Keratinocyte (primary cell): Measurements from ENCODE around the gene LRBA.

Source experiments
- EZH2 ChIP-seq: IDR thresholded peaks from one replicate; pipeline ENCODE4 v1.6.1; 2012; ENCODE audit warnings: inconsistent platforms, mild to moderate bottlenecking, low read length, moderate library complexity
- TF ChIP-seq, protein P1 (sequence below), 3 experiments: IDR thresholded peaks in 1 of 3; conservative IDR thresholded peaks in 1 of 3; optimal IDR thresholded peaks in 1 of 3; 2 replicates in 2 of 3; 3 replicates in 1 of 3; pipeline versions ENCODE3 to v1.5.1; 2011; ENCODE audit warnings: low read length in 3 of 3, mild to moderate bottlenecking in 3 of 3, moderate library complexity in 2 of 3, control low read depth in 1 of 3, inconsistent platforms in 1 of 3; ENCODE audit not compliant: insufficient read depth in 2 of 3; ENCODE audit errors: extremely low read depth in 1 of 3

DNA sequence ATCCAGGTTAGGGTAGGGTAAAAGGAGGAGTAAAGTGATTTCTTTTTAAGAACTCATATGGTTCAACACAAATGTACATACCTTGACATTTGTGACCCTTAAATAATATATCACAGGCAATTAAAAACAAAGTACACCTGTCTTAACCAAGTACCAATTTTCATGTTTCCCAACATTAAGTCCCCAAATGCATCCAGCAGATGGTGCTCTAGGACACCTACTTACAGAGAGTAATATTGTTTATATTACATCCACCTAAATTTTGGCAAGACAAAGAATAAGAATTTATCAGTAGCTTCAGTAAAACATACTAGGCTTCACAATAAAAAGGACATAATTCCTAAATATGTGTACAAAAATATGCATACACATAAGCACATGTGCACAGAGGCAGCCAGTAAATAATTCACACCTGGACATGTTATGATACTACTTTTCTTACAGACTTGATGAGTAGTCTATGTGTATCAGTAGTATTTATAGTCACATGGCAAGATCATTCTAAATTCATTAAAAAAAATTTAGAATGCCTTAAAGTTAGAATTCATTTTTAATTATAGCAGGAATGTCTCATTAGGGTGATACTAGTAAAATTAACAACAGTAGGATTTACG, 717.1 kb downstream of the LRBA start:
- TF ChIP-seq, protein P1, sequence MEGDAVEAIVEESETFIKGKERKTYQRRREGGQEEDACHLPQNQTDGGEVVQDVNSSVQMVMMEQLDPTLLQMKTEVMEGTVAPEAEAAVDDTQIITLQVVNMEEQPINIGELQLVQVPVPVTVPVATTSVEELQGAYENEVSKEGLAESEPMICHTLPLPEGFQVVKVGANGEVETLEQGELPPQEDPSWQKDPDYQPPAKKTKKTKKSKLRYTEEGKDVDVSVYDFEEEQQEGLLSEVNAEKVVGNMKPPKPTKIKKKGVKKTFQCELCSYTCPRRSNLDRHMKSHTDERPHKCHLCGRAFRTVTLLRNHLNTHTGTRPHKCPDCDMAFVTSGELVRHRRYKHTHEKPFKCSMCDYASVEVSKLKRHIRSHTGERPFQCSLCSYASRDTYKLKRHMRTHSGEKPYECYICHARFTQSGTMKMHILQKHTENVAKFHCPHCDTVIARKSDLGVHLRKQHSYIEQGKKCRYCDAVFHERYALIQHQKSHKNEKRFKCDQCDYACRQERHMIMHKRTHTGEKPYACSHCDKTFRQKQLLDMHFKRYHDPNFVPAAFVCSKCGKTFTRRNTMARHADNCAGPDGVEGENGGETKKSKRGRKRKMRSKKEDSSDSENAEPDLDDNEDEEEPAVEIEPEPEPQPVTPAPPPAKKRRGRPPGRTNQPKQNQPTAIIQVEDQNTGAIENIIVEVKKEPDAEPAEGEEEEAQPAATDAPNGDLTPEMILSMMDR (optimal IDR thresholded peaks at IDR 0.05 in 1 of 3, IDR thresholded peaks at IDR 0.05 in 1 of 3, conservative IDR thresholded peaks at IDR 0.05 in 1 of 3; ENCODE audit: extremely low read depth in 1 of 3, insufficient read depth in 2 of 3, low read length in 3 of 3) = peak in 2 of 3 experiments; percentile 36 to 56
- TF ChIP-seq EZH2 = no peak
